Measurements from ENCODE around the gene TSPAN15.

Gene TSPAN15

GRCh38 chr10:69467928-69468750 is 16.9 kb downstream of the TSPAN15 start (continued):
- TF ChIP-seq REST (tag by site-specific recombination; IDR thresholded peaks at IDR 0.05) (no peak), ZNF658 (tag by site-specific recombination; IDR thresholded peaks at IDR 0.05) (no peak), ZNF707 (tag by site-specific recombination; IDR thresholded peaks at IDR 0.05) (no peak), ZEB2 (tag by site-specific recombination; IDR thresholded peaks at IDR 0.05) (no peak), ZNF266 (tag by site-specific recombination; IDR thresholded peaks at IDR 0.05; ENCODE audit: low read depth) (no peak), MEIS1 (CRISPR knock-in tag; IDR thresholded peaks at IDR 0.05; ENCODE audit: borderline replicate concordance) (no peak), ZNF175 (tag by site-specific recombination; IDR thresholded peaks at IDR 0.05) (no peak), HOXD13 (CRISPR knock-in tag; IDR thresholded peaks at IDR 0.05; ENCODE audit: borderline replicate concordance) (no peak)

- Histone ChIP-seq H3K27ac (ENCODE audit: extremely low read depth, low read depth, low read length) (no peak overlapping the region), H3K36me3 (ENCODE audit: control insufficient read depth in 2 of 2, insufficient read depth in 1 of 2, low read length in 2 of 2) (no peaks in the 10 kb centered on the region), H3K4me1 (ENCODE audit: control insufficient read depth, insufficient read depth, low read length) (no peaks in the 10 kb centered on the region), H3K9me3 (ENCODE audit: control insufficient read depth, insufficient read depth, low read depth, low read length) (no peaks in the 10 kb centered on the region), H3K4me3 (ENCODE audit: low read depth, low read length) (no peak overlapping the region)
- ChIA-PET CTCF (interaction anchor here (0.7 to 1.1 kb wide), 2 partner anchors 169 to 530 kb away, joined by 3 to 4 read pairs; no protein-coding TSS in a partner anchor), POLR2A (interaction anchor here (0.7 to 1.1 kb wide), 3 partner anchors 8 to 35 kb away, joined by 3 to 5 read pairs (median 3); no protein-coding TSS in a partner anchor)
- TF ChIP-seq ZNF704 (tag by site-specific recombination; IDR thresholded peaks at IDR 0.05) (no peak), KLF17 (tag by site-specific recombination; IDR thresholded peaks at IDR 0.05) (no peak), ZNF768 (tag by site-specific recombination; IDR thresholded peaks at IDR 0.05) (no peak), ZNF146 (tag by site-specific recombination; IDR thresholded peaks at IDR 0.05) (no peak), KLF7 (tag by site-specific recombination; IDR thresholded peaks at IDR 0.05; ENCODE audit: borderline replicate concordance) (no peak)
Measured at GRCh38 chr10:69468751-69469089, 17.5 kb downstream of the TSPAN15 start.

GRCh38 chr10:69469976-69470375 is 18.7 kb downstream of the TSPAN15 start:
- TF ChIP-seq IKZF3 (tag by site-specific recombination; IDR thresholded peaks at IDR 0.05), result no peak
- TF ChIP-seq ZNF621 (tag by site-specific recombination; IDR thresholded peaks at IDR 0.05), result no peak
- TF ChIP-seq CTCF (tag by site-specific recombination; IDR thresholded peaks at IDR 0.05), result no peak
- no peak for TF ChIP-seq ZNF433 (tag by site-specific recombination; IDR thresholded peaks at IDR 0.05; ENCODE audit: low read depth)
- TF ChIP-seq ZNF704 (tag by site-specific recombination; IDR thresholded peaks at IDR 0.05), result no peak
- TF ChIP-seq SETDB1 (IDR thresholded peaks at IDR 0.05; ENCODE audit: insufficient read length, low read length), result no peak
- Histone ChIP-seq H3K4me1 (ENCODE audit: control insufficient read depth, insufficient read depth, low read length) (no peaks in the 10 kb centered on the region), H3K4me3 (ENCODE audit: low read depth, low read length) (no peak overlapping the region), H3K27ac (ENCODE audit: extremely low read depth, low read depth, low read length) (no peak overlapping the region), H3K36me3 (ENCODE audit: control insufficient read depth in 2 of 2, insufficient read depth in 1 of 2, low read length in 2 of 2) (no peaks in the 10 kb centered on the region), H3K9me3 (ENCODE audit: control insufficient read depth, insufficient read depth, low read depth, low read length) (no peaks in the 10 kb centered on the region)
- CTCF ChIA-PET, result interaction anchor here (0.6 to 0.7 kb wide), 2 partner anchors 20 to 38 kb away, joined by 3 to 4 read pairs; no protein-coding TSS in a partner anchor
- POLR2A ChIA-PET, result no interaction called here
